ENCODE results near the gene CNTNAP2.

DNA sequence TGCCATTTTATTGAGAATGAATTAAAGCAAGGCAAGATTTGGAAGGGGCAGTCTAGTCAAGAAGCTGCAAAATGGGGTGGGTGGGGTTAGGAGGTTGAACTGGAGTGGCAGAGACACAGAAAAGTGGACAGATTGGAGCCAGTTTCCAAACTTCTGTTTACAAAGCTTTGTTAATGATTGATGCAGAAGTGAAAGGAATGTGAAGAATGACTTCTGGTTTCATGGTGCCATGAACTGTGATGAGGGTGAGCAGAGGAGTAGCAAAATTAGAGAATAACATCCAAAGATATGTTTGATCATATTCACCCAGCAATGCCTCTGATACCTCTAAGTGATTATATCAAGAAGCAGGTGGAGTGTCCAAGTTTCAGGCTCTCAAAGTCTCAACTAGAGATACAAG is 1356.0 kb downstream of the CNTNAP2 start:
- TF ChIP-seq, protein P1, sequence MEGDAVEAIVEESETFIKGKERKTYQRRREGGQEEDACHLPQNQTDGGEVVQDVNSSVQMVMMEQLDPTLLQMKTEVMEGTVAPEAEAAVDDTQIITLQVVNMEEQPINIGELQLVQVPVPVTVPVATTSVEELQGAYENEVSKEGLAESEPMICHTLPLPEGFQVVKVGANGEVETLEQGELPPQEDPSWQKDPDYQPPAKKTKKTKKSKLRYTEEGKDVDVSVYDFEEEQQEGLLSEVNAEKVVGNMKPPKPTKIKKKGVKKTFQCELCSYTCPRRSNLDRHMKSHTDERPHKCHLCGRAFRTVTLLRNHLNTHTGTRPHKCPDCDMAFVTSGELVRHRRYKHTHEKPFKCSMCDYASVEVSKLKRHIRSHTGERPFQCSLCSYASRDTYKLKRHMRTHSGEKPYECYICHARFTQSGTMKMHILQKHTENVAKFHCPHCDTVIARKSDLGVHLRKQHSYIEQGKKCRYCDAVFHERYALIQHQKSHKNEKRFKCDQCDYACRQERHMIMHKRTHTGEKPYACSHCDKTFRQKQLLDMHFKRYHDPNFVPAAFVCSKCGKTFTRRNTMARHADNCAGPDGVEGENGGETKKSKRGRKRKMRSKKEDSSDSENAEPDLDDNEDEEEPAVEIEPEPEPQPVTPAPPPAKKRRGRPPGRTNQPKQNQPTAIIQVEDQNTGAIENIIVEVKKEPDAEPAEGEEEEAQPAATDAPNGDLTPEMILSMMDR (IDR thresholded peaks at IDR 0.05), result no peak
- no peak for TF ChIP-seq POLR2A (IDR thresholded peaks at IDR 0.05)
- TF ChIP-seq POLR2AphosphoS5 (IDR thresholded peaks at IDR 0.05; ENCODE audit: insufficient read depth in 1 of 2, low read depth in 1 of 2), result no peak
